ENCODE data around the gene NFKBIZ.

- TF ChIP-seq CTCF (IDR thresholded peaks at IDR 0.05; ENCODE audit: insufficient read depth, low read depth, low read length), result no peak
- TF ChIP-seq EZH2 (IDR thresholded peaks at IDR 0.05; ENCODE audit: insufficient read depth, low read length), result no peak
Measured at GRCh38 chr3:101851072-101851770, 1.9 kb downstream of the NFKBIZ start.

All from astrocyte (in vitro differentiated cells and primary cell).